ENCODE measurements around the gene TTC34. TPM values are rescaled to one million over a fixed set of nuclear protein-coding genes. Genes with fewer than 3 reads are reported as not detected.

TTC34 gene
- total RNA-seq (1 to 10 TPM in 1 of 2 donors, under 1 TPM in 1; 0.55 to 1.3 TPM), polyA plus RNA-seq (under 1 TPM in 1 of 2 donors, not detected in 1; 0.95 TPM)
- long read RNA-seq, donor 1, partial matches to known transcripts: 0 of 2 reads
- long read RNA-seq, donor 1, other reads (novel, unspliced or antisense): 2 of 2 reads
- long read RNA-seq, donor 2, partial matches to known transcripts: 0 of 1 reads
- long read RNA-seq, donor 2, other reads (novel, unspliced or antisense): 1 of 1 reads

DNA sequence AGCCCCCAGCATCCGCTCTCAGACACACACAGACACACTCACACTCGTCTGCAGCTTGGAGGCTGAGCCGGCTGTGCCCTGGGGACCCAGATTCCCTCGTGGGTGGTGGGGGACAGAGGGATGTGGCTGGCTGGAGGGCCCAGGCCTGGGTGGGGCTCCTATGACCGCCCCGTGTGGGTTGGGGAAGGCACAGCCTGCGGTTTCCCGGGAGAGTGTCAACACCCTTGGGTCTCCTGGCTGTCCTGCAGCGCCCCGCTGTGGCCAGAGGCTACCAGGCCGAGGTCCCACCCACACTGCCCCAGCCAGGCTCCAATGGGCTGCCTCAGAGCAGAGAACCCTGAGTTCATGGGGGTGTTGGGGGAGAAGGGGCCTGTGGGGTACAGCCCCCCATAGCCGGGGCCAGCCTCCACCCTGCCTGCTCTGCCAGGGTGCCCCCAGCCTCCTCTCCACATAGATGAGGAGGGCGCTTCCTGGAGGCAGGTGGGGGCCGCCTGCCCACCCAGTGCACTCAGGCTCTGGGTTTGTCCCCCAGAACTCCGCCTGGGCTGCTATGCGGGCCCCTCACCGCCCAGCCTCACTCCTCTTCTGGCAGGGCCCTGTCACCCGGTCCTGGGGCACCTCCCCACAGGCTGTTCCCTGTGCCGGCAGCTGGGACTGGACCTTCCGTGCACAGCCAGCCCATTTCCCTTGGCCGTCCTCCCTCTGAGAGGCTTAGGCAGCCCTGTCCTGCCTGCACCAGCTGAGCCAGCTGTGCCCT is at the start of gene TTC34:
TTC34 (minus strand) TSS at position 159 of the 757 bp plus-strand sequence. CDS start 866 bp downstream, outside the sequence.
- no peaks in the 10 kb centered on the region for H3K27me3 ChIP-seq (ENCODE audit: control insufficient read depth in 1 of 2, insufficient read depth in 2 of 2, low read length in 1 of 2)
- H3K4me1 ChIP-seq (ENCODE audit: control insufficient read depth in 1 of 2, insufficient read depth in 2 of 2, low read length in 2 of 2): no peaks in the 10 kb centered on the region
- H3K9me3 ChIP-seq (ENCODE audit: control insufficient read depth, low read length): no peaks in the 10 kb centered on the region
- intact Hi-C loops (cut with DNase I): no loop called here
- H3K36me3 ChIP-seq (ENCODE audit: control insufficient read depth in 1 of 2, insufficient read depth in 2 of 2, low read length in 1 of 2): no peaks in the 10 kb centered on the region
- no peak within 1 kb of the TSS for H3K4me3 ChIP-seq (ENCODE audit: low read length in 2 of 2)
- no peak within 1 kb of the TSS for H3K27ac ChIP-seq (ENCODE audit: low read depth in 1 of 2, low read length in 2 of 2)
- WGBS, 2 donors: 35 to 38% methylated on average over 20 to 21 of the region's 21 CpGs
- ATAC-seq (ENCODE audit: low FRiP score): no peak
- DNase-seq: peak; percentile 49 to 75

DNA sequence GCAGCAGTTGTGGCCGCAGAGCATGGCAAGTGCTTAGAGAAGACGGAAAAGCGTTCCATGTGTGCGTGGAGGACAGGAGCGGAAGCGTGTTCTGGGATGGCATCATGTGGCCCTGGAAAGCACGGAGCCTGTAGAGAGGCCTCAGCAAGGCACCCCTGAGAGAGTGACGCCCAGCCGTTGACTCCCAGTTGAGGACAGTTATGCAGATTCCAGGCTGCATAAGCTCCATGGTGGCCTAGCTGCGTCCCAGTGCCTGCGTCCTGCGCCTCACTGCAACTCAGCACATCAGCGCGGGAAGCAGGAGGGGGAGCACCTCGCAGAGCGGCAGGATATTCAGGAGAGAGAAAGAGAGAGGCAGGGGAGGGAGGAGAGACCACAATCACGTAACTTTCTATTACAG is 49.0 kb upstream of the TTC34 start:
- Histone ChIP-seq H3K9me3 (ENCODE audit: control insufficient read depth, low read length) (peaks cover 3% of the 10 kb centered on the region), H3K27me3 (ENCODE audit: control insufficient read depth in 1 of 2, insufficient read depth in 2 of 2, low read length in 1 of 2) (no peaks in the 10 kb centered on the region), H3K4me1 (ENCODE audit: control insufficient read depth in 1 of 2, insufficient read depth in 2 of 2, low read length in 2 of 2) (no peaks in the 10 kb centered on the region), H3K4me3 (ENCODE audit: low read length in 2 of 2) (no peak overlapping the region), H3K36me3 (ENCODE audit: control insufficient read depth in 1 of 2, insufficient read depth in 2 of 2, low read length in 1 of 2) (no peaks in the 10 kb centered on the region), H3K27ac (ENCODE audit: low read depth in 1 of 2, low read length in 2 of 2) (no peak overlapping the region)
- ATAC-seq (ENCODE audit: low FRiP score) (no peak), DNase-seq (peak in 1 of 2 donors; percentile 16)
- intact Hi-C loops (cut with DNase I): no loop called here
- WGBS, 2 donors: 61 to 66% methylated on average over 17 of the region's 17 CpGs

DNA sequence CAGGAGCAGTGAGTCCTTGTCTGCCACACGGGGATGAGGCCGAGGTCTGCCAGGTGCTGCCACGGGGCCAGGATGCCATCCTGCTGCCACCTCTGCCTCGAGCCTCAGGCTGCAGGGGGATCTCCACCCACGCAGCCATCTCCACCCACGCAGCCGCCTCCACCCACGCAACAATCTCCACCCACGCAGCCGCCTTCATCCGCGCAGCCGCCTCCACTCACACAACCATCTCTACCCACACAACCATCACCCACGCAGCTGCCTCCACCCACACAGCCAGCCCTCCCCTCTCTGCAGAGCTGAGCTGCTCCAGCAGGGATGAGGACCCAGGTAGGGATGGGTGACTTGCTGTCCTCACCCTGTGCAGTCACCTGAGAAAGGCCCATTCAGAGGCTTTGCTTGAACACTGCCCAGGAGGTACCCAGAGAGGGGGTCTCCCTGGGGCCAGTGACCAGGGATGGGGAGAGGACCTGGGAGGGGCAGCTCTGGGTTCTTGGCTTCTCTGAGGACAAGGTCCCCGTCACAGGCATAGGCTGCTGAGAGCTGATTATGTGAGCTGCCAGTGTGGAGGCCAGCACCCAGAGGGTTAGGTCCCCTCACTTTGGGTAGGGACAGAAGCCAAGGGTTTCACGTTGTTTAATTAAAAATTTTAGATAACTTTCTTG is 46.6 kb upstream of the TTC34 start:
- H3K4me3 ChIP-seq (ENCODE audit: low read length in 2 of 2): no peak overlapping the region
- no peaks in the 10 kb centered on the region for H3K27me3 ChIP-seq (ENCODE audit: control insufficient read depth in 1 of 2, insufficient read depth in 2 of 2, low read length in 1 of 2)
- no peak for ATAC-seq (ENCODE audit: low FRiP score)
- WGBS, 2 donors: 85 to 88% methylated on average over 16 of the region's 16 CpGs
- peak; percentile 30 to 51 for DNase-seq
- H3K4me1 ChIP-seq (ENCODE audit: control insufficient read depth in 1 of 2, insufficient read depth in 2 of 2, low read length in 2 of 2): no peaks in the 10 kb centered on the region
- H3K27ac ChIP-seq (ENCODE audit: low read depth in 1 of 2, low read length in 2 of 2): no peak overlapping the region
- H3K9me3 ChIP-seq (ENCODE audit: control insufficient read depth, low read length): peaks cover 6% of the 10 kb centered on the region
- intact Hi-C loops (cut with DNase I): no loop called here
- H3K36me3 ChIP-seq (ENCODE audit: control insufficient read depth in 1 of 2, insufficient read depth in 2 of 2, low read length in 1 of 2): no peaks in the 10 kb centered on the region

- H3K36me3 ChIP-seq (ENCODE audit: control insufficient read depth in 1 of 2, insufficient read depth in 2 of 2, low read length in 1 of 2): no peaks in the 10 kb centered on the region
- peaks cover 6% of the 10 kb centered on the region for H3K9me3 ChIP-seq (ENCODE audit: control insufficient read depth, low read length)
- H3K4me3 ChIP-seq (ENCODE audit: low read length in 2 of 2): no peak overlapping the region
- no peaks in the 10 kb centered on the region for H3K27me3 ChIP-seq (ENCODE audit: control insufficient read depth in 1 of 2, insufficient read depth in 2 of 2, low read length in 1 of 2)
- WGBS, 2 donors: 79 to 80% methylated on average over 23 of the region's 23 CpGs
- no peaks in the 10 kb centered on the region for H3K4me1 ChIP-seq (ENCODE audit: control insufficient read depth in 1 of 2, insufficient read depth in 2 of 2, low read length in 2 of 2)
- ATAC-seq (ENCODE audit: low FRiP score) (no peak), DNase-seq (peak in 1 of 2 donors; percentile 46)
- intact Hi-C loops (cut with DNase I): no loop called here
- H3K27ac ChIP-seq (ENCODE audit: low read depth in 1 of 2, low read length in 2 of 2): no peak overlapping the region
These were observed 45.8 kb upstream of the TTC34 start for GRCh38 chr1:2847086-2847985.

DNA sequence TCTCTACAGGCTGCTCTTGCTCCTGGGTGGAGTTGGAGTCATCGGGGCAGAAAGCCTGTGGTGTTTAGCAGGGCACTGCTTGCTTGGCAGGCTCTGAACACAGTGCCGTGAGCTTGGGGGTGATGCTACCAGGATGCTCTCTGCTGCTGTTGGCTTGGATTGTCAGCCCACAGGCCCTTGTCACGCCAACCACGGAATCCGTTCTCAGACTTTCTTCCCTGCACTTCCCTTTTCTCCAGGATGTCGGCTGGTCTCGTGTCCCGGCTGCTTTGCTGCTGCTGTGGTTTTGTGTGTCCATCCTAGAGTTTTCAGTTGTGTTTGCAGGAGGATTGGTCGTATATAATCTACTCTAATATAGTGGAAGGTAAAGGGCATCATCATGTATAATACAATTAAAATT is 44.4 kb upstream of the TTC34 start:
- DNase-seq: peak in 1 of 2 donors; percentile 69
- Histone ChIP-seq H3K9me3 (ENCODE audit: control insufficient read depth, low read length) (peaks cover 6% of the 10 kb centered on the region), H3K36me3 (ENCODE audit: control insufficient read depth in 1 of 2, insufficient read depth in 2 of 2, low read length in 1 of 2) (no peaks in the 10 kb centered on the region), H3K4me1 (ENCODE audit: control insufficient read depth in 1 of 2, insufficient read depth in 2 of 2, low read length in 2 of 2) (no peaks in the 10 kb centered on the region), H3K4me3 (ENCODE audit: low read length in 2 of 2) (no peak overlapping the region), H3K27ac (ENCODE audit: low read depth in 1 of 2, low read length in 2 of 2) (no peak overlapping the region), H3K27me3 (ENCODE audit: control insufficient read depth in 1 of 2, insufficient read depth in 2 of 2, low read length in 1 of 2) (no peaks in the 10 kb centered on the region)
- intact Hi-C loops (cut with DNase I): no loop called here
- WGBS, 2 donors: 89 to 90% methylated on average over 9 of the region's 9 CpGs
- ATAC-seq (ENCODE audit: low FRiP score): no peak

DNA sequence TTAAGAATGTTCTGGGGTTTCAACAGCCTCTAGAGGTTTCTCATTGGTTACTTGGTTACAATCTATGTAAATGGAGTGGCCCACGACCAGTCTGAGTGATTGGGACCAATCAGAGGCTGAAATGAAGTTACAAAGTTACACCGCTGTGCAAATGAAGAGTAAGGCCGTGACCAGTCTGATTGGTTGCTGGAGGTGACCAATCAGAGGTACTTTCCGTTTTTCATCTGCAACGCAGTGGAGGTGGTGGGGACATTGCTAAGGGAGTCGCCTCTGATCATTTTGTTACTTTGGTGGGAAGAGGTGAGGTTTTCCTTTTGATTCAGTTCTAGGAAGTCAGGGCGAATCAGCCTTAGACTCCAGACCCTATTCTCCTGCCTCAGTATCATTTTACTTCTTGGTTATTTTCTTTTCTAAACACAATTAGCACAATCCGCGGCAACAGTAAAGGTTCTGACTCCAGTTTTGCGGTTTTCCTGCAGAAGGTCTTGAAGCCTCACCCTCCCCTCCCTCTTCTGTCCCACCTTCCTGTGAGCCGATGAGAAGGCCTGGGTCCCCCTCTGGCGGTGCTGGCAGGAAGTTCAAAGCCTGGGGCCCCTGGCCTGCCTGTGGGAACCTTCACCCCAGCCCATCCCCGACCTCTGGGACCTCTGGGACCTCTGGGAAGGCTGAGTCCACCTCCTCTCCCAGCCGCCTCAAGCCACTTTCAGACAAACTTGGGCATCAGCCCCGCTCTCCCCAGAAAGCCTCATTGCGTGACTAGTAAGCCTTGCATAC is 38.7 kb upstream of the TTC34 start:
- ATAC-seq (ENCODE audit: low FRiP score): no peak
- no peak overlapping the region for H3K4me3 ChIP-seq (ENCODE audit: low read length in 2 of 2)
- peak in 1 of 2 donors; percentile 35 for DNase-seq
- 73 to 74% methylated on average over 16 of the region's 16 CpGs for WGBS, 2 donors
- no peaks in the 10 kb centered on the region for H3K27me3 ChIP-seq (ENCODE audit: control insufficient read depth in 1 of 2, insufficient read depth in 2 of 2, low read length in 1 of 2)
- no peak overlapping the region for H3K27ac ChIP-seq (ENCODE audit: low read depth in 1 of 2, low read length in 2 of 2)
- H3K4me1 ChIP-seq (ENCODE audit: control insufficient read depth in 1 of 2, insufficient read depth in 2 of 2, low read length in 2 of 2): no peaks in the 10 kb centered on the region
- H3K9me3 ChIP-seq (ENCODE audit: control insufficient read depth, low read length): peaks cover 2% of the 10 kb centered on the region
- no peaks in the 10 kb centered on the region for H3K36me3 ChIP-seq (ENCODE audit: control insufficient read depth in 1 of 2, insufficient read depth in 2 of 2, low read length in 1 of 2)
- intact Hi-C loops (cut with DNase I): no loop called here

DNA sequence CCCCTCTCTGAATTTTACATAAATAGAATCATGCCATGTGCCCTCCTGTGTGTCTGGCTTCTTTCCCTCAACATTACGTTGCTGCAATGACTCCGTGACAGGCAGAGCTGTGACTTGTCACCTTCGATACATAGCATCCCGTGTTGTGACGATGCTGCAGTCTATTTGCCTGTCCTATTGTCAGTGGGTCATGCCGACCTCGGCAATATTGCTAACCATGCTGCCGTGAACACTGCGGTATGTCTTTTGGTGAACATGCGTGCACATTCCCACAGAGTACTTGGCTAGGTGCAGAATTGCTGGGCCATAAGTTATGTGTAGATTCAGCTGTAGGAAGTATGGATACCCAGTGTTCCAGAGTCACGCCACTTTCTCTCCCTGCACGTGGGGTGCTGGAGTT is 36.3 kb upstream of the TTC34 start:
- H3K9me3 ChIP-seq (ENCODE audit: control insufficient read depth, low read length): no peaks in the 10 kb centered on the region
- no peaks in the 10 kb centered on the region for H3K36me3 ChIP-seq (ENCODE audit: control insufficient read depth in 1 of 2, insufficient read depth in 2 of 2, low read length in 1 of 2)
- no peak overlapping the region for H3K27ac ChIP-seq (ENCODE audit: low read depth in 1 of 2, low read length in 2 of 2)
- 88 to 89% methylated on average over 12 of the region's 12 CpGs for WGBS, 2 donors
- no peaks in the 10 kb centered on the region for H3K27me3 ChIP-seq (ENCODE audit: control insufficient read depth in 1 of 2, insufficient read depth in 2 of 2, low read length in 1 of 2)
- no peak for ATAC-seq (ENCODE audit: low FRiP score)
- no peak overlapping the region for H3K4me3 ChIP-seq (ENCODE audit: low read length in 2 of 2)
- peak; percentile 2 to 21 for DNase-seq
- intact Hi-C loops (cut with DNase I): no loop called here
- H3K4me1 ChIP-seq (ENCODE audit: control insufficient read depth in 1 of 2, insufficient read depth in 2 of 2, low read length in 2 of 2): no peaks in the 10 kb centered on the region

DNA sequence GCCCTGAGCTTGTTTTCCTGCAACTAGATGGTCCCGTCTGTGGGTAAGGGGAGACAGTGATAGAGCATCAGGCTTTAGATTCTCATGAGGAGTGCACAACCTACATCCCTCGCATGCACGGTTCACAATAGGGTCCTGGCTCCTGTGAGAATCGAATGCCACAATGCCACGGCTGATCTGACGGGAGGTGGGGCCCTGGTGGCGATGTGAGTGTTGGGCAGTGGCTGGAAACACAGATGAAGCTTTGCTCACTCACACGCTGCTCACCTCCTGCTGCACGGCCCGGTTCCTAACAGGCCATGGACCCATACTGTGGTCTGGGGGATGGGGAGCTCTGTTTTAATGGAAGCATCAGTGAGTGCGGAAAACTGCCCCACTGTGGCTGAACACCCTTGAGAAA is 35.8 kb upstream of the TTC34 start:
- no peak for ATAC-seq (ENCODE audit: low FRiP score)
- Histone ChIP-seq H3K27ac (ENCODE audit: low read depth in 1 of 2, low read length in 2 of 2) (no peak overlapping the region), H3K36me3 (ENCODE audit: control insufficient read depth in 1 of 2, insufficient read depth in 2 of 2, low read length in 1 of 2) (no peaks in the 10 kb centered on the region), H3K27me3 (ENCODE audit: control insufficient read depth in 1 of 2, insufficient read depth in 2 of 2, low read length in 1 of 2) (no peaks in the 10 kb centered on the region), H3K4me1 (ENCODE audit: control insufficient read depth in 1 of 2, insufficient read depth in 2 of 2, low read length in 2 of 2) (no peaks in the 10 kb centered on the region), H3K9me3 (ENCODE audit: control insufficient read depth, low read length) (no peaks in the 10 kb centered on the region), H3K4me3 (ENCODE audit: low read length in 2 of 2) (no peak overlapping the region)
- WGBS, 2 donors: 84% methylated on average over 11 of the region's 11 CpGs
- intact Hi-C loops (cut with DNase I): no loop called here
- no peak for DNase-seq
